ENCODE results near the gene FMOD. TPM values are rescaled to one million over a fixed set of nuclear protein-coding genes. Genes with fewer than 3 reads are reported as not detected.
"Not testable (repeated sequence)": the region's sequence is repeated elsewhere in the genome, so short reads cannot be mapped to it uniquely, and the experiment has no call there.

Gene FMOD
- total RNA-seq, 1 donor from 2014 or later: 1.4 TPM

- Mint-ChIP-seq H3K9me3 (no peaks in the 10 kb centered on the region), H3K4me3 (no peak overlapping the region), H3K4me1 (peaks cover 44% of the 10 kb centered on the region), H3K36me3 (ENCODE audit: low read depth) (peaks cover 16% of the 10 kb centered on the region), H3K27ac (no peak overlapping the region), H3K27me3 (no peaks in the 10 kb centered on the region)
- no peak for DNase-seq
- intact Hi-C loops (cut with micrococcal nuclease): no loop called here
Observed at GRCh38 chr1:203302456-203302855, 48.5 kb downstream of the FMOD start.

DNA sequence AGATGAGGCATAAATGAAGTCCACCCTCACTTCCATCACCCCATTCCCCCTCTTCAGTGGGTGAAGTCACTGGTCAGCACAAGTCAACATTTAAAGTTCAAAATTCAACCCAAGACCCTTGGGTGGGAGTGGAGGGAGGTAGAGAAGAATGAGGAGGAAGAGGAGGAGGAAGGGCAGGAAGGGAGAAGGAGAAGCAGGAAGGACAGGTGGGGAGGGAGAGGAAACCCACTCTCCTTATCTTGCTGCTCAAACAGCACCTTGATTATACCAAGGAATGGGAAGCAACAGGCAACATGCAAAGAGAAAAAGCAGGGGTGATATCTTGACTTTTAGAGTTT is 49.6 kb downstream of the FMOD start:
- Mint-ChIP-seq H3K4me3 (no peak overlapping the region), H3K27ac (no peak overlapping the region), H3K9me3 (no peaks in the 10 kb centered on the region), H3K36me3 (ENCODE audit: low read depth) (peaks cover 5% of the 10 kb centered on the region), H3K4me1 (peaks cover 47% of the 10 kb centered on the region), H3K27me3 (no peaks in the 10 kb centered on the region)
- intact Hi-C loops (cut with micrococcal nuclease): no loop called here
- no peak for DNase-seq

DNA sequence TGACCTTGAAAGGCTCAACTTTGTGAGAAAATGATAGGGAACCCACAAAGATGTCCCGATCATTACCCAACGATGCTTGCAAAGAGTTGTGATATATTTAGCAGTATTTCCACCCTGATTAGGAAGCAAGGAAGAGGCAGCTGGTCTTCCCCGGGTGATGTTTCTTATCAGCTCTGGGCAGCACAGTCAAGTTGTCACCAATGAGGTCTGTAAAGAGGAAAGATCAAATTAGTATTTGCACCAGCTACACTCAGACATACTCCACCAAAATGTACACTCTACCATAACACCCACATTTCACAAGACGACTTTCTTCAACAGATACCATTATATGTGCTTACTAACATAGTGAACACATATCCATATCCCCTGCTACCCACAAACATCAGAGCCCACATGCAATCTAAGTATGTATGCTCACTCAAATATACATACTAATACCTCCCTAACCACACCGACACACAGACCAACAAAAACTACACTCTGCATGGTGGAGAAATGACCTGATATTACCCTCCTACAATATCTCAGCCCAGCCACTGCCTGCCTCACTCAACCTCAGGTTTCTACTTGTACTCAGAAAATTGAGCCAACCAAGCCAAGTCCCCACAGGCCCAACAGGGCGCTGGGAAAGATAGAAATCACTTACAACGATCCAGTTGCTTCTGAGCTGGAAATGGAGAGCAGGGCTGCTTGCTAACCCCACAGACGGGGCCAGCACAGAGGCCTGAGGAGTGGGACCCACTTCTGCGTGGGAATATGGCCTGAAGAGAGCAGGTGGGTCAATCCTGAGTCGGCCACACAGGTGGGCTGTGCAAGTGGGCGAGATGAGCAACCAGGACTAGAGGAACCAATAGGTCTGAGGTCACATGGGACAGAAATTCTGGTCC is 50.2 kb downstream of the FMOD start:
- Mint-ChIP-seq H3K36me3 (ENCODE audit: low read depth) (no peaks in the 10 kb centered on the region), H3K27me3 (no peaks in the 10 kb centered on the region), H3K4me3 (no peak overlapping the region), H3K27ac (peak overlapping the region; percentile 3), H3K4me1 (peaks cover 49% of the 10 kb centered on the region), H3K9me3 (no peaks in the 10 kb centered on the region)
- intact Hi-C loops (cut with micrococcal nuclease): no loop called here
- no peak for DNase-seq

- intact Hi-C loops (cut with micrococcal nuclease); DNase-seq; H3K27ac Mint-ChIP-seq; H3K36me3 Mint-ChIP-seq (ENCODE audit: low read depth); H3K4me3 Mint-ChIP-seq; H3K9me3 Mint-ChIP-seq; H3K27me3 Mint-ChIP-seq: not testable (repeated sequence)
- H3K4me1 Mint-ChIP-seq: peaks cover 56% of the 10 kb centered on the region
Observed at GRCh38 chr1:203299719-203300429, 51.0 kb downstream of the FMOD start.

DNA sequence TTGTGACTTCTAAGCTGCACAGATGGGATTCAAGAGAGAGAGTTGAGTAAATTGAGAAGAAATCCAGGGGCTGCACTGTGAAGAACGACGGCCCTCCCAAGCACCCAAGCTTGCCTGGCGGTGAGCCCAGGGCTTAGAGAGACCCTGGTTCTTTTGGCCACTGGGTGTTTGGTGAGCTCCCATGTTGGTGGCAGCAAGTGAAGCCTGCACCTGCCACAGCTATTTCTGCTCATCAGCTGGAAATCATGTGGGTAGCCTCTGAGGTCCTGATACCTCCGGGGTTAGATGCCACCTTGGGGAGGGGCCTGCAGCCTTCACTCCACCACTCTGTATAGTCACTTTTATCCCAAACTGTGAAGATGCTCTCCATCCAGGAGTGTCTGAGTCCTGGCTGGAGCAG is 51.8 kb downstream of the FMOD start:
- H3K4me3 Mint-ChIP-seq: no peak overlapping the region
- H3K27ac Mint-ChIP-seq: no peak overlapping the region
- no peaks in the 10 kb centered on the region for H3K27me3 Mint-ChIP-seq
- DNase-seq: no peak
- H3K36me3 Mint-ChIP-seq (ENCODE audit: low read depth): no peaks in the 10 kb centered on the region
- H3K4me1 Mint-ChIP-seq: peaks cover 52% of the 10 kb centered on the region
- H3K9me3 Mint-ChIP-seq: no peaks in the 10 kb centered on the region
- intact Hi-C loops (cut with micrococcal nuclease): no loop called here

DNA sequence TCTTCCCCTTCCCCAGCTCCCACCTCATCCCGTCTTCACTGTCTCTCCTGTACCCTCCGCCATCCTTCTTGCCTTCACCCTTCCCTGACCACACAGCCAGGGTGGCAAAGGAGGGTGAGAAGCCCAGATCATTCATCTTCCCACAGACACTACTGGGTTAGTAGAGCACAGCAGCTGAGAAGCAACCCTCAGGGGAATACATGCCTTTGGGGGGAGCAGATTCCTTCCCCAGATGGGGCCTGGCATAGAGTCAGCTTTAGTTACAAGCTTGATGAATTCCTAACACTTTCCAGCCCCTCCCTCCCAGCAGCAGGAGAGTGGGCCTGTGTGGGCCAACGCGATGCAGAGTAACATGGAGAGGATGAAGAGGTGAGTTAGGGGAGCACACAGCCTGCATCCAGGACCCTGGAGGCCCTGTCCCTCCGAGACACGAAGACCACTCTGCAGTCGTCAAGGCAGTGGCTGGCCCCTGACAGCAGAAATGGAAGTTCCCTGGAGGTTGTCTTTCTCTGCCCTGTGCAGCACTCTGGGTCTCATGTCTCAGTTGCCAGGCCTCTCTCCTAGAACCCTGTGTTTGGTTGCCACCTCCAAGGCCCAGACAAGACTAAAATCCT is 54.4 kb downstream of the FMOD start:
- no peak overlapping the region for H3K4me3 Mint-ChIP-seq
- no peaks in the 10 kb centered on the region for H3K27me3 Mint-ChIP-seq
- H3K9me3 Mint-ChIP-seq: no peaks in the 10 kb centered on the region
- H3K4me1 Mint-ChIP-seq: peaks cover 43% of the 10 kb centered on the region
- H3K36me3 Mint-ChIP-seq (ENCODE audit: low read depth): no peaks in the 10 kb centered on the region
- H3K27ac Mint-ChIP-seq: peak overlapping the region; percentile 65
- intact Hi-C loops (cut with micrococcal nuclease): no loop called here
- no peak for DNase-seq

DNA sequence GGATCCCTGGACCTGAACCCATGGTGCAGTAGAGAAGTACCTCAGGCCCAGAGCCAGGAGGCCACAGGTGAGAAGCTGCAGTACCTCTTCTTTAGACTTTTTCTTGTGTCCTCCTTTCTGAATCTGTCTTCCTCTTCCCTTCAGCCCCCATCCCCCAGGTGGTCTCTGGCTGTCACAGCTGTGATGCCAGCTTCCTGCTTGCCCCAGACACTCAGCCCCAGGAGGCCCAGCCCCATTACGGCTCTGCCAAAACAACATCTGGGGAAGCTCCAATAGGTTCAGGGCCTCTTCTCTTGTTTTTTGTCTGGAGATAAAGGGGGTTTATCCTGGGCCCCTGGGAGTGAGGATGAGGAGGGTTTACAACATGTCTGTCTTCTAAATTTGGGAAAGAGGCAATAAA is 55.1 kb downstream of the FMOD start:
- Mint-ChIP-seq H3K4me3 (no peak overlapping the region), H3K4me1 (peaks cover 45% of the 10 kb centered on the region), H3K9me3 (no peaks in the 10 kb centered on the region), H3K27ac (peak overlapping the region; percentile 54), H3K36me3 (ENCODE audit: low read depth) (no peaks in the 10 kb centered on the region), H3K27me3 (no peaks in the 10 kb centered on the region)
- intact Hi-C loops (cut with micrococcal nuclease): no loop called here
- DNase-seq: no peak

DNA sequence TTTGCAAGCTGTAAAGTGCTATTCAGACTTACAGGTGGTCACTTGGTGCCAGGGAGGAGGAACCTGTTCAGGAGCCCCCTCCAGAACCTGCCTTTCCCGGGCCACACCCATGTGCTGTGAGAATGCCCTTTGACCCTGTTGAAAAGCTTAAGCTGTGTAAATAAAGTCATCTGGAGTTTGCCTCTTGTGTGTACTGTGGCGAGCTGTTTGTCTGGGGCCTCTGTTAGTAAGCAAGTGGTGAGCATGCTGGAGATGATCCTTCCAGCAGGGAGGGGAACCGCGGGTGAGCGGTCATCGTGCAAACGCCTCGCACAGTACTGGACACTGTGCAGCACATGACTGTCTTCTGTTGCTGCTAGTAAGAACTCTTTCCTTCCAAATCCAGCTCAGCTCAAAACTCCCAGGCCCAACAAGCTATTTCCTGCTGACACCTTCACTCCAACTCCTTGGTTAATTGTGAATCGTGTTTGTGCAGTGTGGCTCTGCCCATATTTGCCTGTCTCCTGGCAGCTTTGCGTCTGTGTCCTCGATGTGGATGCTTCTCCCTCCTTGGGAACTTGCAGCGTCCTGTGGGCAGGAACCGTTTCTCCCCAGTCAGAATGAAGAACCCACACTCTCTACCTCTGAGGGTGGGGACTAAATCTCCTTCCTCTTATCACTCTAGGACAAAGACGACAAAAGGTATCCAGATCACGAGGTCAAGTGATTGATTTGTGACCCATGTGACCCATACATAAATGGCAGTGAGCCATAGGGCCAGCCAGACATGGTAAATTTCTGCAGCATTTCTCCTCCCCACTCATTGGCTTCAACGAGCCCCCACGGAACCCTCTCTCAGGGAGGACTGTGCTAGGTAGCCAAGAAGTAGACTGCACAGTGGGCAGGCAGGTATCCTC is 59.5 kb downstream of the FMOD start:
- Mint-ChIP-seq H3K27me3 (peaks cover 2% of the 10 kb centered on the region), H3K4me1 (peaks cover 71% of the 10 kb centered on the region), H3K9me3 (no peaks in the 10 kb centered on the region), H3K27ac (peak overlapping the region; percentile 97), H3K36me3 (ENCODE audit: low read depth) (peaks cover 2% of the 10 kb centered on the region), H3K4me3 (peak overlapping the region; percentile 82)
- intact Hi-C loops (cut with micrococcal nuclease): no loop called here
- DNase-seq: peak; percentile 75

Other genes with a start within 250 kb of the FMOD start
- gene ADORA1, start 223.4 kb downstream of the FMOD start, total RNA-seq: not detected in 2 replicates
- gene MYBPH, start 175.3 kb downstream of the FMOD start, total RNA-seq: not detected in 2 replicates
- gene CHI3L1, start 164.4 kb downstream of the FMOD start, total RNA-seq: not detected in 2 replicates
- gene CHIT1, start 121.4 kb downstream of the FMOD start, total RNA-seq: 0.21 and 0.70 TPM in 2 replicates
- 106 and 108 TPM in 2 replicates for gene BTG2, start 45.6 kb downstream of the FMOD start, total RNA-seq
- not detected in 2 replicates for gene PRELP, start 124.7 kb upstream of the FMOD start, total RNA-seq
- gene OPTC, start 143.0 kb upstream of the FMOD start, total RNA-seq: not detected in 2 replicates